GM21447 (cell line): ENCODE results near the gene RNF121.

Source experiments
- ATAC-seq: cut with Tn5 transposase; IDR thresholded peaks from one replicate; pipeline ENCODE4 v1.9.1; 2021; ENCODE audit not compliant: unreplicated experiment

The RNF121 gene

DNA sequence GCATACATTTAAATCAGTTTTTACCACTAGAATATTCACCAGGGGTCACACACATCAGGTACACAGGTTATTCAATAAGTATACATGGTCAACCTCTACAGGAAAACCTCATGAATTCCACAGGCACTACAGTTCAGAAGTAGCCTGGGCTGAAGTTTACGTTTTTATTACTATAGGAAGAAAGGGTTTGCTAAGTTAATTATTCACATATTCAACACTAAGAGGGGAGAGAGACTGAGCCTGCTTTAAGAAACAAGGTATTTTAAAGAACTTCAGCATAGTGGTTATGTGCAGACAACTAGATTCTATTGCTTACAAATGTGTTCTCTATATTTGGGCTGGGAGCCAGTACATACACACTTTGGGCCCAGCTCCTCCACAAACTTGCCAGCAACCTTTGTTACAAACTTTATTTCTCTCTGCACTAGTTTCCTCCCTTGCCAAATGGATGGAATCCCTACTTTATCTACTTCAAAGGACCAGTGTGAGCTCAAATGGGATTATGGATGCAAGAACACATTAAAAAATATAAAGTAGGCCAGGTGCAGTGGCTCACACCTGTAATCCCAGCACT lies 101.7 kb downstream of the RNF121 start:
- ATAC-seq: no peak

DNA sequence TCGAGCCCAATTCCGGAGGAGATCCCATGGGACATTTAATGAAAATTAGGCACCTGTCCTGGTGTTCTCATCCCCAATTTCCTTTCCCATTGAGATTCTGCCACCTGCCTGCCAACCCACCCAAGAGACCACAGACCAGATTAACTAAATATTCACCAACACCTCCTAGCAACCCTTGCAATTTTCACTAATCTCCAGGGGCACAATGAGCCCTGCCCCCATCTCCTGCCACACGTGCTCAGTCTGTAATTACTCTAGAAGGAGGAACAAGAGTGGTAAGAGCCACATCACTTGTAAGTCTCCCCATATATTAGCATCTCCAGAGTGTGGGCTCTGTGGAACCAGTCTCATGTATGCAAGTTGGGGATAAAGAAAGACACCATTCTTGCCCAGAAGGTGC lies 107.8 kb downstream of the RNF121 start:
- ATAC-seq: no peak

DNA sequence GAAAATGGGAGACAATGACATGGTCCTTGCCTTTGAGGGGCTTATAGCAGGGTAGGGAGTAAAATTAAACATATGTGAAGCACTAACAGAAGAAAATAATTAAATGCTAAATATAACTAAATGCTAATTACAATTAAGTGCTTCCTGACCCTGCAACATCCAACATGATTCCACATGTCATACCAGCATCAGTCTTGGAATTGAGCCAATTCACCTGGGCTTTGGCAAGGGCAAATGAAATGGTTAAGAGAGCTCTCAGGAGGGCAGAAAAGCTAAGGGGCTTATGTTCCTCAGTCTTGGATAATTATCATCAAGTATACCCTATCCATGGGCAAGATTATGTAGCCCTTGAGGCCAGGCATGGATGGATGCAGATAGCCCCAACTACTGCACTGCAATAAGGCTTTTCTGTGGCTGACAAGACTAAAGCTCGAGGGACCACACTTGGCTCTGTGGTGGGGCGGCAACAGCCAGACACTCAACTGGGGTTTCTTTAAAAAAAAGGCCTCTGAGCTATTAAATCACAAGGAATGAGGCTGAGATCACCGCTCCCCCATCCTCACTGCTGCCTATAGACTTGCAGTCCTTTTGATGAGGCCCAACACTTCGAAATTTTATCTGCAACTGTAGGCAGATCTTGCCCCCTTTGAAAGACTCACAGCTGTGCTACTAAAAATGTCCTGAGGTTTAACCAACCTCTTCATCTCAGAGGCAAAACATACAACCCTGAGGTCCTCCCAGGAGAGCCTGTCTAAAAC lies 108.9 kb downstream of the RNF121 start:
- no peak for ATAC-seq

DNA sequence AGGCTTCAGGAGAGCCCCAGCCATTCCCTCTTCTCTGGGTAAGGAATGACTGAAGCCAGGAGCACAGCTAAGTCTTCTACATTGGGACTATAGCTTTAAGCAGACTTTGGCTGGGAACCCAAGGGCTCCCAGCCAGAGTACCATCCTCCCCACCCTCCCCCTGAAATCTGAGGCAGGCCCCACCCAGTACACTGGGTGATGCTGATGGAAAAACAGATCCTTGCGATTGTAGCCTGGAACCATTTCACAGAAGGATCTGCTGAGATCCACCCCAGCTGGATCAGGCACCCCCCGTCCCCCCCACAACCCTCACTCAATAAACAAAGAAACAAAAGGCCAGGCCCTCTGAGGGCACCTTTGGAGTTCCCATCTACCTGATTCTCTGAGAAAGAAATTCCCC lies 109.6 kb downstream of the RNF121 start:
- ATAC-seq: no peak

DNA sequence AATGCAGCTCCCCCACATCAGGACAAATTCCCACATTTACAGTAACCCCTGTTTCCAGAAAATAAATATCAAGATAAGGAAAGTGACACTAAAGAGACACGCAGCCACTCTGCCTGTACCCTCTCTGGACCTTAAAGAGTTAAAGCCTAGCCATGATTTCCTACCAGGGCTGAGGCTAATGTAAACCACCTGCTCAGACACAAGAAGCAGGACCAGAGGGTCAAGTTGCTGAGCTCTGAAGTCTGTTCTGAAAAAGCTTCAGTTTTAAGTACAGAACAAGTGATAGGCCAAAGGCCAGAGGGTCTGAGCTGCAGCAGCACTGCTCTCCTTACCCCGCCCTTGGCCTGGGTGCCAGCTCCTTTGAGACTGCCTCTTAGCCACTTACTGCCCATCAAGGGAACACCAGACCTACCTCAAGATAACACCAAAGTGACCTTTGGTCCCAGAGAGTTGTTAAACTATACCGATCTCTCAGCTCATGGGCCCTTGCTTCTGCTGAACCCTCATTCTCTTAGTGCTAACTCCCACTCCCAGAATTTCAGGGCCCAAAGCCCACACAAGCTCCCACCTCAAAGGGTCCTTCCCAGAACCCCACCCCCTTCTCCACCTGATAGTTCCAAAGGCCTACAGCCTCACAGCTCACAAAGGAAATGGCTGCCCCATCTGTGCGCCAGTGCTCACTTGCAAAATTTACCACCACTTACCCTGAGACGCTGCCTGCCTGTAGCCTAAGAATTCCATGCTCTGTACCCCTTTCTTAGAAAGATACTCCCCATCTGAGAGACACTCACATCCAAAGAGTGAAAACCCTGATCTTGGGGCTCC lies 110.4 kb downstream of the RNF121 start:
- ATAC-seq: no peak

DNA sequence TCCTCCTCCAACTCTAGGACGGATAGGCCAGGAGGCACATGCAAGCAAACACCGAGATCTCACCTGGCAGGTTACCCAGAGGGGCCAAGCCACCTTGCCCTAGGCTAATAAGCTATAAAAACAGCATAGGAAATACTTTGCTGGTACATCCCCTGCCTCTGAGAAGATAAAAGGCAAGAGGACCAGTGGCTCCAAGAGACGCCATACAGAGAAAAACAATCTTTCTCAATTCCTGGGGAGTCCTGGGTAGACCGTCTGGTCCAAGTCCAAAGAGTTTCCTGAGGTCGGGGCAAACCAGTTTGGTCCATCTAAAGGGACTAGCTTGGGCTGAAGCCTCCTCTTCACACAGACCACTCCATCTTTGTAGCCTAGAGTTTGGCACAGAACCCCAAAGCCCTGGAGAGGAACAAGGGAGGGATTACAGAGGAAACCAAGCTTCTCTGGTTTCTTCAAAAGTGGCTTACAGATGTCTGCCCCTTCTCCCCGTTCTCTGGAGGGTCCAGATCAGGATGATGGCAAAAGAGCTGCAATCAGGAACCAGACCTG lies 111.1 kb downstream of the RNF121 start:
- ATAC-seq: no peak

DNA sequence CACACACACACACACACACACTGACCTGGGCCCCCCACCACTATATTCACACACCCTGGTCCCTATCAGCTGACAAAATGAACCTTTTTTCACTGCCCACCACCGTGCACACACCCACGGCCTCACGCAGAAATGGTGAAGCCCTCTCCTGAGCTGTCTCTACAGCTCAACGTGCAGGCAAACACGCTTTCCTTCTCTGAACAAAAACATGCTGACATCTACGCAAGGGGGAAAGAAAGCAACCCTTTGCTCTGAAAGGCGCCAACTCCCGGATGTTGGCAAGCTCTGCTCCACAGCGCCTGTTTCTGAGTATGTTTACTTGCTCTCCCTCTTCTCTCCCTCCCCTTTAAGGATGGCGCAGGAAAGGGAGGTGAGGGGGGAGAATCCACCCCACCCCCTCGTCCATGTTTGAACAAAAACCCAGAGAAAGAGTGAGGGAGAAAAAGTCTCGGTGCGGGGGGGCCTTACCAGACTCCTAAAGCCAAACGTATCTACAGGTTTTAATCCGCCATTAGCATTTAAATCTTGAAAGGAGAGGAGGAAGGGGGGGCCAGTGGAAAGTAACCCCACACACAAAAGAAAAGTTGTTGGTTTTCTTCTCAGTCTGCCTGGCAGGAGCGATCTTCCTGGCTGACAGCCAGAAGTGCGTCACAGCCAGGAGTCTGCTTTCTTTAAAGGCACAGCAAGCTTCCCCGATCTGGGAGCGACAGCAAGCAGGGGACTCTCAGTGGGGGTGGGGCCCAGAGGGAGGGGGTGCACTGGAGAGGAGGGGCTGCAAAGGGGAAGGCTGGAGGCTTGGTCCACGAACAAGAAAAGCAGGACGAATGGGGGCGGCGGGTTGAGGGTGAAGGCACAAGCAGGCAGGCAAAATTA lies 111.9 kb downstream of the RNF121 start:
- ATAC-seq: no peak

DNA sequence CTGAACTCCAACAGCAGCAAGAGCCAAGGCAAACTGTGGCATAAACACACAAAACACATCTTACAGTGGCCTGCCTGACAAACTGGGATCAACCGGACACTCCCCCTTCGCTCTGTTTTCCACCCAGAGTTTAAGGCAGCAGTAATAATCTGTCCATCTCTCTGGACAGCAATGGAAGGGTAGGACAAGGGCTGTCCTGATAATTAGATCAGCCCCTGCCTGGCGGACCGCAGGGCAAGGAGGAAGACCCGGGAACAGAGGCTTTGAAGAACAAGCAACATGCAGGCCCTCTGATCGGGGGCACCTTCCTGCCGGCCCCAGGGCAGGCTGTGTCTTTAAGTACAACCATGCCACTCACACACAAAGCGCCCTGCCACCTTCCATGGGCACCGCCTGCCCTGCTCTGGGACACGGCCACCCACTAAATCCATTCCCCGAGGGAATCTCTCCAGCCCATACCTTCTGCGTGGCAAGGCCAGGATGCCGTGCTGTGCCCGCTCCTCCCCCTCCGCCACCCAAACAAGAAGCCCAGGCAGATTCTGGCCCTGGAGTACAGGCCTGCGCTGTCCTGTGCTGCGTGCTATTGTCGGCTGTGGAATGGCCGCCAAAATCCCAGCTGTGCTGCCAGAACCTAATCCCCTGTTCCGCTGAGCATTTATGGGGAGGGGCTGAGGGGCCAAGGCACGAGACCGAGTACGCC lies 112.7 kb downstream of the RNF121 start:
- no peak for ATAC-seq

DNA sequence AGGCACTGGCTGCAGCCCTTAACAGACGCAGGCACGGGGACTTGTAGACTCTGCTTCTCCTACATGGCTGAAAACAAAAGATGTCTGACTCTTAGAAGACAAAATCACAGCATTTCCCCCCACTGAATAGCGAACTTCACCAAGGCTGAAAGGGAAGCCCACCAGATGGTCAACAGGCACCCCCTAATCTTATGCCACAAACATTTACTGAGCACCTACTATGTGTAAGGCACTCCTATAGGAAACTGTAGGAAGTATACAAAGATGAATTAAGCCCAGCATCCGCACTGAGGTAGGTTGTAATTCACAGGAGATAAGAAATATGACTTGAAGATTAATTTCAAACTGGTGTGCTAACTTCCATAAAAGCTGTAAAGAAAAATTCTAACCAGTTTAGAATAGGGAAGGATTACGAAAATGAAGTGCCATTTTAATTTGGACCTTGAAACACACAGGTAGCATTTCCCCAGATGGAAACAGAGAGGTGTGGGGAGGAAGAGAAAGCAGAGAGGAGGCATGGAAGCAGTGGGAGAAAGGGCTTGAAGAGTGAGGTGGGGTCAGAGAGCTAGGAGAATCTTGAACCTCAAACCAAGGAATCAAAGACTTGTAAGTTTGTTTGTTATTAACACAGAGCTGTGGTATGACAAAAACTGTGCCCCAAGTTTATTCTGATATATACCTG lies 113.4 kb downstream of the RNF121 start:
- no peak for ATAC-seq

DNA sequence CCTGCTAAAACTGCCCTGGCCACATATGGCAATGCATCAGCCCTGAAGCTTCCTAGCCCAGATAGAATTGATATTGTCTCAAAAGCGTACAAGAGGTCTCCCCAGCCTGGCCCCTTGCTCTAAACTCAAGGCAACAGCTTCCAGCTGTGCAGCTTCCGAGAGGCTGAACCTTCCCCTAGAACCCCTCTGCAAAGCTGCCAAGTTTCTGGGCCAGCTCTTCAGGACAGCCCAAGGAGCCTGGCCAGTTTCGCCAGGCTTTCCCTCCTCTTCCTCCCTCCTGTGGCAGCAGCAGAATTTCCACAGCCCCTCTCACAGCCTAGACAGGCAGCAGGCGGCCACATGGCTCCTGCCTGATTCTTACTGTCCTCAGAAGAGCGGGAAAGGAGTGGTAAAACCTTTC lies 117.0 kb downstream of the RNF121 start:
- no peak for ATAC-seq
